ENCODE results near the gene PDHX.
A peak's percentile ranks its signal among the peaks of the same experiment; 100 is the strongest.
"Not testable (repeated sequence)": the region's sequence is repeated elsewhere in the genome, so short reads cannot be mapped to it uniquely, and the experiment has no call there.

PDHX gene

DNA sequence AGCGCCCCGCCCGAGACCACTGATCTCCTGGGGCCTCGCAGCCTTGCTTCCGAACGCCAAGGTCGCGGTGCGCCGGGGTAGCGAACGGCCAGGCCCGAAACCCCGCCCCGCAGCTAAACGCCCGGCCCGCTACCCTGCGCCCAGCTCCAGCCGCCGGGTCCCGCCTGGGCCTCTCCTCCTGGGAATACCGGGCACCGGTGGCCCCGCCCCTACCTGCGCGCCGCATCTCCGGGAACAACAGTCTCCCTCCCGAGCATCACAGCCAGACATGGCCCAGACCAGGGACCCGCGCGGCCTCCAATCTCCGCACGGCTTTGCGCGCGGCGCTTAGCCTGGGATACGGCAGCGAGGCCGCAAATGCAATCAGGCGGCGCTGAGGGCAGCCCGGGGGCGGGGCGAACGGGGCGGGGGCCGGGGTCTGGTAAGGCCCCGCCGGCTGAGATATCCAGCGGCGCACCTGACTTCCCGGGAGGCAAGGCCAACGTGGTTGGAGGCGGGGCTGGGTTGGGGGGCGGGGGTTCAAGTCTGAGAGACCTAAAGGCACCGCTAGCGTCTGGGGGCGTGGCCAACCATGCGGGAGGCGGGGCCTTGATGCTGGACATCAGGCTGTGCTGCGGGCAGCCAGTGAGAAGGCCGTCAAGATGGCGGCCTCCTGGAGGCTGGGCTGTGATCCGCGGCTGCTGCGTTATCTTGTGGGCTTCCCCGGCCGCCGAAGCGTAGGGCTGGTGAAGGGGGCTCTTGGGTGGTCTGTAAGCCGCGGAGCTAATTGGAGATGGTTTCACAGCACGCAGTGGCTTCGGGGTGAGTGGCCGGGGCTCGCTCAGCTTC lies at the start of gene PDHX, which contains the start of gene APIP:
Gene PDHX (plus strand): TSS at position 604 of the 828 bp plus-strand sequence. CDS start 38 bp downstream, at position 642.
Gene APIP (minus strand): TSS at position 365 of the 828 bp plus-strand sequence. CDS start 95 bp downstream, at position 270.
- DNase-seq (ENCODE audit: low spot score): peak; percentile 99

GRCh38 chr11:34869425-34869824 lies 47.0 kb upstream of the PDHX start:
- no peak for DNase-seq (ENCODE audit: low spot score)

- no peak for DNase-seq (ENCODE audit: low spot score)
Observed at GRCh38 chr11:34870548-34871196, 45.7 kb upstream of the PDHX start.

DNA sequence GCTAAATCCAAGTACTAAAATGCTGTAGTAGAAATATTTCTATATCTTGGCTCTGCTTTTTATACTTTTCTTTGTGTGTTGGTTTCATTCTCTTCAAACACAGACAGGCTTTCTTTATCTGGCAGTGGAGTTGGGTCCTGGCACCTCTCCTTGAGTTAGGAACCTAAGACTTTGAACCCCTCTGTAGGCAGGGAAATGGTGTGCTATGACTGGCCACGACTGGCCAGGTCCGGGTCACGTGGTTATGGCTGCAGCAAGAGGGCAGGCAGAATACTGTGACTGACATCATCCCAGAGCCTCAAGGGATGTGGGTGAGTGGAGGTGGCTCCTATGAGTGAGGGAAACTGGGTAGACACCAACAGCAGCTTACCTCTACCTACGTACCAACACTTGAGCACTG lies 42.2 kb upstream of the PDHX start:
- DNase-seq (ENCODE audit: low spot score): no peak

DNA sequence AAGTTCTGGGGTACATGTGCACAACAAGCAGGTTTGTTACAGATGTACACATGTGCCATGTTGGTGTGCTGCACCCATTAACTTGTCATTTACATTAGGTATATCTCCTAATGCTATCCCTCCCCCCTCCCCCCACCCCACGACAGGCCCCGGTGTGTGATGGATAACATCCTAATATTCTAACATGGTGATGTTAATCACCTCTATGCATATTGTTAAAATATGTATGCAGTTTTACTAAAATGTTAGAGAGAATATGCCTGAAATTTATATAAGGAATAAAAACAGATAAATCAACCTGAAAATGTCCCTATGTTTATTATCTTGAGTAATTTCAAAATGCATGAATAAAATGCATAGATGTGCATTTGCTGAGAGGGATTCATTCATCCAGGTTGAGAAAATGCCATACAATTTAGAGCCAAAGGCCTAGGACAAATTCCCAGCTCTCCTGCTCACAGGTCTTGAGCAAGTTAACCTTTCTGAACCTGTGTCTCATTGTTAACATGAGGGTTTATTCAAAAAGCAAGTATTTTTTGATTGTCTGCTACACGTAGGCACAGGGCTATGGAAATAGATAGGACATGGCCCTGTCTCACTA lies 38.9 kb upstream of the PDHX start:
- no peak for DNase-seq (ENCODE audit: low spot score)

DNA sequence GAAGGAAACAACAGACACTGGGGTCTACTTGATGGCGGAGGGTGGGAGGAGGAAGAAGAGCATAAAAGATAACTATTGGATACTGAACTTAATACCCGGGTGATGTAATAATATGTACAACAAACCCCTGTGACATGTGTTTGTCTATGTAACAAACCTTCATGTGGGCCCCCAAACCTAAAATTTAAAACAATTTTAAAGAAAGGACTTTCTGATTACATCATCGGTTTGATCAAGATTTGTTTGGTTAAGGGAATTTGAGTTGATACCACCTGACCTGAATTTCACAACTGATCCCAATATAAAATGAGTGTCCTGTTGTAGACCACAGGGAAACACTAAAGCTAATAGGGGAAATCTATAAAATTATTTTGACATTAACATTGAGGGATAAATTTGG lies 34.5 kb upstream of the PDHX start:
- DNase-seq (ENCODE audit: low spot score): no peak

GRCh38 chr11:34886609-34887008 lies 29.8 kb upstream of the PDHX start:
- no peak for DNase-seq (ENCODE audit: low spot score)

DNA sequence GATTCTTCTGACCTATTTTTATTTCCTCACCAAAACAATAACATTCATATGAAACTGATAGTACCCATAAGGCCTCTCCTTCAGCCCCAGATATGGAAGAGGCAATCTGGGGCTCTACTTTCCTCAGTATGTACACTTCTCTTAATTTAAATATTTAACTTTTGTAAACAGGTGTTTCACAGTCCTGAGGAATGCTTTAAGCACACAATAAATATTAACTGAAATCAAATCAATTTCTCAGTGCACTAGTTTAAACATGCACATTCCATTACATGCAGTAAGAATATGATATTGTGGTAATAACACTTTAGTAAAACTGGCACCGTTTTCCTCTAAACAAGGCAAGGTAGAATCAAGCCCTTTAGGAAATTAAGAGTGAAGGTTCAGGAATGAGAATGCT lies 29.2 kb upstream of the PDHX start:
- DNase-seq (ENCODE audit: low spot score): no peak

DNA sequence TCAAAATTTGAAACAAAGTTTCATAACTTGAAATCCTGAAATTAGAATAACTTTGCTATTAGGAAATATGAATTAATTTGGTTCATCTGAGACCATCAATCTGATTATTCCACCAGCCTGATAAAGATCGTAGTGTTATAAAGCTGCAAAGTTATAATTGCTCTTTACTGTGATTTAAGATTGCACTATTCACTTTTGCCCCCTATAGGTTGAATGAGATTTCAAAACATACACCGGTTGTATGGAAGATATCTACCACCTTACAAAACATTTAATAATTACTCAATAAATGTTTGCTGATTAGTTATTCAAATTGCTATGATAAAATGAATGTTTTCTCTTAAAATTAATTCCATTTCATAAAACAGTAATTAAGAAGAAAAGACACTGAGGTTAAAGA lies 26.3 kb upstream of the PDHX start:
- no peak for DNase-seq (ENCODE audit: low spot score)

GRCh38 chr11:34890812-34891211 lies 25.6 kb upstream of the PDHX start:
- DNase-seq (ENCODE audit: low spot score): peak; percentile 52

GRCh38 chr11:34891611-34892010 lies 24.8 kb upstream of the PDHX start:
- no peak for DNase-seq (ENCODE audit: low spot score)

- DNase-seq (ENCODE audit: low spot score): no peak
Observed at GRCh38 chr11:34893416-34893815, 23.0 kb upstream of the PDHX start.

DNA sequence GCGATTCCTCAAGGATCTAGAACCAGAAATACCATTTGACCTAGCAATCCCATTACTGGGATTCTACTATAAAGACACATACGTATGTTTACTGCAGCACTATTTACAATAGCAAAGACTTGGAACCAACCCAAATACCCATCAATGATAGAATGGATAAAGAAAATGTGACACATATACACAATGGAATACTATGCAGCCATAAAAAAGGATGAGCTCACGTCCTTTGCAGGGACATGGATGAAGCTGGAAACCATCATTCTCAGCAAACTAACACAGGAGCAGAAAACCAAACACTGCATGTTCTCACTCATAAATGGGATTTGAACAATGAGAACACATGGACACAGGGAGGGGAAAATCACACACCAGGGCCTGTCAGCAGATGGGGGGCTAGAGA lies 20.2 kb upstream of the PDHX start:
- DNase-seq (ENCODE audit: low spot score): not testable (repeated sequence)

GRCh38 chr11:34897171-34897870 lies 19.1 kb upstream of the PDHX start:
- no peak for DNase-seq (ENCODE audit: low spot score)

GRCh38 chr11:34898474-34898873 lies 17.9 kb upstream of the PDHX start:
- no peak for DNase-seq (ENCODE audit: low spot score)

- no peak for DNase-seq (ENCODE audit: low spot score)
Observed at GRCh38 chr11:34899633-34900016, 16.8 kb upstream of the PDHX start.

DNA sequence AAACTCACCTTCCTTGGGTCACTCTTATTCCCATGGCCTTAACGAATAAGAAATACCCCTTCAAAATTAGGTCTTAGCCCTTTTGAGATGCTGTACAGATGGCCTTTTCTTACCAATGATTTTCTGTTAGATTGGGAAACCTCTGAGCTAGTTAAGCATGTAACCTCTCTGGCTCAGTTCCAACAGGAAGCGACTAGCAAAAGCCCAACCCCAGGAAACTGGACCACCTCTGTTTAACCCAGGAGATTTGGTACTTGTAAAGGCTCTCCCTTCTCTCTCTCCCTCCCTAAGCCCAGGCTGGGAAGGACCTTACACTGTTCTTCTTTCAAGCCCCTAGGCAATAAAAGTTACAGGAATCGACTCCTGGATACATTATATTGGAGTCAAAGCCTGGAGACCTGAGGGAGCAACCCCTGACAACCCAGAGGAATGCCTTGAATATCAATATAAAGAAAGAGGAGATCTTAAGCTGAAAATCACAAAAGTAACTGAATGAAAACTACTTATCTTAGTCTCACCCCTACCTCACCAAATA lies 11.9 kb upstream of the PDHX start:
- peak; percentile 63 for DNase-seq (ENCODE audit: low spot score)

GRCh38 chr11:34905666-34906065 lies 10.8 kb upstream of the PDHX start:
- DNase-seq (ENCODE audit: low spot score): no peak

GRCh38 chr11:34907934-34908593 lies 8.4 kb upstream of the PDHX start:
- no peak for DNase-seq (ENCODE audit: low spot score)

DNA sequence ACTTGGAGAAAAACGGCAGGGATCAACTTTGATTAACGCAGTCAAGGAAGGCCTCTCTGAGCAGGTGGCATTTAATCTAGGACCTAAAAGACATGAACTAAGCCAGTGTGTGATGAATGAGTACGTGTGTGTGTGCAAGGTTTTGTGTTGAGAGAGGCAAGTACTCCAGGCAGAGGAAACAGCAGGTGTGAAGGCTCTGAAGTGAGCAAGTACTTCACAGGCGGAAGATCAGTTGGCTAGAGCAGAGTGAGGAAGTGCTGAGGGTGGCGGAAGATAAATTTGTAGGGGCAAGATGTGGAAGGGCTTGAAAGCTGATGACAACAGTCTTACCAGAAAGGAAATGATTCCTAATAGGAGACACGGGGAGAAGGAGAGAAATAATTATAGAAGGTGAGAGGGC lies 7.0 kb upstream of the PDHX start:
- no peak for DNase-seq (ENCODE audit: low spot score)

- no peak for DNase-seq (ENCODE audit: low spot score)
Observed at GRCh38 chr11:34909955-34910354, 6.5 kb upstream of the PDHX start.

- no peak for DNase-seq (ENCODE audit: low spot score)
Observed at GRCh38 chr11:34910817-34911216, 5.6 kb upstream of the PDHX start.

Data from kidney tubule cell (primary cell).